Measurements from ENCODE around the gene NRG2. TPM values are rescaled to one million over a fixed set of nuclear protein-coding genes. Genes with fewer than 3 reads are reported as not detected.

NRG2 gene
- polyA plus RNA-seq, 2 of the 4 experiments (the other 2 are of a cell fraction): 1.0 to 1.1 TPM

DNA sequence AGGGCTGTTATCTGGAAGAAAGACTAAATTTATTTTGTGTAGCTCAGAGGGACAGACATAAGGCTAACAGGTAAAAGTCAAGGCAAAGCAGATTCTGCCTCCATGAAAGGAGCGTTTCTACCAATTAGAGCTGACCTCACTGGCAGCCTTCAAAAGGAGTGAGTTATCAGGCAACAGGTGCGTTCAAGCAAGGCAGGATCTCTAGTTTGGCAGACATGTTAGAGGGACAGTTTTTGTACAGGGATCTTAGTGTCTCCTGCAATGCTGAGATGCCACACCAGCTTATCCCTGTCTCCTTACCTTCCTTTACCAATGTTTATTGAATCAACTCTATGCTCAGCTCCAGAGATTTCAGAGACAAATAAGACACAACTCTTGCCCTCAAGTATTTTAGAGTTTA, 73.8 kb downstream of the NRG2 start:
- Histone ChIP-seq H3K4me1 (no peaks in the 10 kb centered on the region), H3K27ac (no peak overlapping the region), H3K4me2 (no peak overlapping the region), H3K4me3 (no peak overlapping the region), H3K9me3 (no peaks in the 10 kb centered on the region)
- POLR2A ChIA-PET: no interaction called here
- CTCF ChIA-PET: interaction anchor here (0.6 to 11.2 kb wide), 93 partner anchors 8 to 1751 kb away, joined by 3 to 361 read pairs (median 6); partner anchors contain the start of genes NRG2 and PSD2
- no peak for TF ChIP-seq KDM1A (IDR thresholded peaks at IDR 0.05; ENCODE audit: low read depth)
- TF ChIP-seq, protein P1, sequence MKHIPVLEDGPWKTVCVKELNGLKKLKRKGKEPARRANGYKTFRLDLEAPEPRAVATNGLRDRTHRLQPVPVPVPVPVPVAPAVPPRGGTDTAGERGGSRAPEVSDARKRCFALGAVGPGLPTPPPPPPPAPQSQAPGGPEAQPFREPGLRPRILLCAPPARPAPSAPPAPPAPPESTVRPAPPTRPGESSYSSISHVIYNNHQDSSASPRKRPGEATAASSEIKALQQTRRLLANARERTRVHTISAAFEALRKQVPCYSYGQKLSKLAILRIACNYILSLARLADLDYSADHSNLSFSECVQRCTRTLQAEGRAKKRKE (CRISPR knock-in tag; IDR thresholded peaks at IDR 0.05; ENCODE audit: low read depth): no peak
- no peak for TF ChIP-seq TFCP2L1 (CRISPR knock-in tag; IDR thresholded peaks at IDR 0.05)
- TF ChIP-seq, protein P2, sequence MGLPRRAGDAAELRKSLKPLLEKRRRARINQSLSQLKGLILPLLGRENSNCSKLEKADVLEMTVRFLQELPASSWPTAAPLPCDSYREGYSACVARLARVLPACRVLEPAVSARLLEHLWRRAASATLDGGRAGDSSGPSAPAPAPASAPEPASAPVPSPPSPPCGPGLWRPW (IDR thresholded peaks at IDR 0.05): no peak
- TF ChIP-seq FOSL2 (IDR thresholded peaks at IDR 0.05): no peak
- TF ChIP-seq FOSL2 (CRISPR knock-in tag; IDR thresholded peaks at IDR 0.05): no peak
- TF ChIP-seq, protein P3, sequence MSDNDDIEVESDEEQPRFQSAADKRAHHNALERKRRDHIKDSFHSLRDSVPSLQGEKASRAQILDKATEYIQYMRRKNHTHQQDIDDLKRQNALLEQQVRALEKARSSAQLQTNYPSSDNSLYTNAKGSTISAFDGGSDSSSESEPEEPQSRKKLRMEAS (IDR thresholded peaks at IDR 0.05): no peak
- TF ChIP-seq CHD4 (IDR thresholded peaks at IDR 0.05; ENCODE audit: borderline replicate concordance): no peak
- TF ChIP-seq PHF8 (IDR thresholded peaks at IDR 0.05; ENCODE audit: borderline replicate concordance, low read depth): no peak
- no peak for TF ChIP-seq HEYL (CRISPR knock-in tag; IDR thresholded peaks at IDR 0.05)
- TF ChIP-seq TP53 (CRISPR knock-in tag; IDR thresholded peaks at IDR 0.05): no peak
- no peak for TF ChIP-seq RNF2 (IDR thresholded peaks at IDR 0.05; ENCODE audit: borderline replicate concordance, low read depth)
- no peak for TF ChIP-seq CBX2 (IDR thresholded peaks at IDR 0.05; ENCODE audit: borderline replicate concordance, low read depth)
- TF ChIP-seq, protein P4, sequence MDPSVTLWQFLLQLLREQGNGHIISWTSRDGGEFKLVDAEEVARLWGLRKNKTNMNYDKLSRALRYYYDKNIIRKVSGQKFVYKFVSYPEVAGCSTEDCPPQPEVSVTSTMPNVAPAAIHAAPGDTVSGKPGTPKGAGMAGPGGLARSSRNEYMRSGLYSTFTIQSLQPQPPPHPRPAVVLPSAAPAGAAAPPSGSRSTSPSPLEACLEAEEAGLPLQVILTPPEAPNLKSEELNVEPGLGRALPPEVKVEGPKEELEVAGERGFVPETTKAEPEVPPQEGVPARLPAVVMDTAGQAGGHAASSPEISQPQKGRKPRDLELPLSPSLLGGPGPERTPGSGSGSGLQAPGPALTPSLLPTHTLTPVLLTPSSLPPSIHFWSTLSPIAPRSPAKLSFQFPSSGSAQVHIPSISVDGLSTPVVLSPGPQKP (IDR thresholded peaks at IDR 0.05; ENCODE audit: low read depth, low read length): no peak
- no peak for TF ChIP-seq HOXB5 (CRISPR knock-in tag; IDR thresholded peaks at IDR 0.05)
- no peak for TF ChIP-seq ZNF302 (CRISPR knock-in tag; IDR thresholded peaks at IDR 0.05)
- TF ChIP-seq JUN (IDR thresholded peaks at IDR 0.05): no peak
- WGBS (ENCODE audit: missing lambda C conversion rate): 52% methylated on average over 2 of the region's 2 CpGs
- FAIRE-seq: no peak
- DNase-seq (ENCODE audit: low read depth in 1 of 2, low spot score in 1 of 2): no peak
- no peak for ATAC-seq

DNA sequence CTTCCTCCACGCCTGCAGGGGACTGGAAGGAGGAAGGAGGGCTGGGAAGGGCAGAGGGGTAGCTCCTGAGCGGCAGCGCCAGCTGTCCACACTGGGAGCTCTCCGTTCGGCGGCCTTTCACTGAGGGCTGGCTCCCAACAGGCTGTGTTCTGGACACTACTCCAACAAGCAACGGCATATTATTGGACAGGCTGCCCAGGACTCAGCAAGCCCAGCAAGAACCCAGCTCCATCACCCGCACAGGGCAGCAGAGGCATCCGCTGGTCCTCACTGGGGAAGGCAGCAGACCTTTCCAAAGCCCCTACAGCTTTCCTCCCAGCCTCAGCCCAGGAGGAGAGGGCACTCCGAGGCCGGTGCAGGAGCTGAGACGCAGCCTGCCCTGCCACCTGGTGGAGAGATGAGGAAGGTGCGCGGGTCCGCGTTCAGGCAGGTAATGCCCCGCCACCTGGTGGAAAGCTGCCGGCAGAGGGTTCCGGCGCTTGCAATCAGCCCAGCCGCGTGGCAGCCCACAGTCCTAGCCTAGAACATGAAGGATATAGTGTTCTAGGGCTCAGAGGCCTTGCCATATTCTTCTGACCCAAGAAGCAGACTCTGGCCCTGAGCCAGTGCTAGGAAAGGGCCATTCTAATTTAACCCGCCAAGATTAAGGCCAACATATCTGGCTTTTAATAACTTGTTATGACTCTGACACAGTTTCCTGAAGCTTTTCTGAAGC, 74.4 kb downstream of the NRG2 start:
- no peak overlapping the region for H3K4me2 ChIP-seq
- TF ChIP-seq FOXS1 (CRISPR knock-in tag; IDR thresholded peaks at IDR 0.05): no peak
- TF ChIP-seq SMC3 (IDR thresholded peaks at IDR 0.05): peak; percentile 96
- no peak for TF ChIP-seq CEBPB (IDR thresholded peaks at IDR 0.05)
- no peak for TF ChIP-seq HDAC2 (IDR thresholded peaks at IDR 0.05)
- no peak for TF ChIP-seq POLR2AphosphoS2 (conservative IDR thresholded peaks at IDR 0.05; ENCODE audit: low read length)
- 0 out of 2 replicates have a peak, but pooled peaks have one; percentile 40 for TF ChIP-seq MAZ (IDR thresholded peaks at IDR 0.05; ENCODE audit: borderline replicate concordance, low read depth, low read length)
- TF ChIP-seq, protein P2 (IDR thresholded peaks at IDR 0.05): no peak
- TF ChIP-seq RFX5 (IDR thresholded peaks at IDR 0.05): no peak
- no peak for TF ChIP-seq EHF (CRISPR knock-in tag; IDR thresholded peaks at IDR 0.05)
- peak; percentile 90 to 94 for TF ChIP-seq RAD21 (conservative IDR thresholded peaks at IDR 0.05 in 1 of 2, IDR thresholded peaks at IDR 0.05 in 1 of 2)
- TF ChIP-seq, protein P3 (IDR thresholded peaks at IDR 0.05): peak; percentile 82
- TF ChIP-seq MYC (IDR thresholded peaks at IDR 0.05; ENCODE audit: borderline replicate concordance, low read length): 0 out of 2 replicates have a peak, but pooled peaks have one; percentile 67
- no peak for TF ChIP-seq EP300 (IDR thresholded peaks at IDR 0.05)
- TF ChIP-seq, protein P5, sequence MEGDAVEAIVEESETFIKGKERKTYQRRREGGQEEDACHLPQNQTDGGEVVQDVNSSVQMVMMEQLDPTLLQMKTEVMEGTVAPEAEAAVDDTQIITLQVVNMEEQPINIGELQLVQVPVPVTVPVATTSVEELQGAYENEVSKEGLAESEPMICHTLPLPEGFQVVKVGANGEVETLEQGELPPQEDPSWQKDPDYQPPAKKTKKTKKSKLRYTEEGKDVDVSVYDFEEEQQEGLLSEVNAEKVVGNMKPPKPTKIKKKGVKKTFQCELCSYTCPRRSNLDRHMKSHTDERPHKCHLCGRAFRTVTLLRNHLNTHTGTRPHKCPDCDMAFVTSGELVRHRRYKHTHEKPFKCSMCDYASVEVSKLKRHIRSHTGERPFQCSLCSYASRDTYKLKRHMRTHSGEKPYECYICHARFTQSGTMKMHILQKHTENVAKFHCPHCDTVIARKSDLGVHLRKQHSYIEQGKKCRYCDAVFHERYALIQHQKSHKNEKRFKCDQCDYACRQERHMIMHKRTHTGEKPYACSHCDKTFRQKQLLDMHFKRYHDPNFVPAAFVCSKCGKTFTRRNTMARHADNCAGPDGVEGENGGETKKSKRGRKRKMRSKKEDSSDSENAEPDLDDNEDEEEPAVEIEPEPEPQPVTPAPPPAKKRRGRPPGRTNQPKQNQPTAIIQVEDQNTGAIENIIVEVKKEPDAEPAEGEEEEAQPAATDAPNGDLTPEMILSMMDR (IDR thresholded peaks at IDR 0.05): peak; percentile 98
- ATAC-seq: peak; percentile 97 to 99
- H3K4me1 ChIP-seq: no peaks in the 10 kb centered on the region
- no peak overlapping the region for H3K4me3 ChIP-seq
- ChIA-PET POLR2A (interaction anchor here (0.5 kb wide), 1 partner anchor 185 kb away, joined by 5 read pairs; no protein-coding TSS in a partner anchor), CTCF (interaction anchor here (0.6 to 11.2 kb wide), 103 partner anchors 8 to 1750 kb away, joined by 3 to 361 read pairs (median 6); partner anchors contain the start of genes NRG2 and PSD2)
- 4% methylated on average over 17 of the region's 23 CpGs for WGBS (ENCODE audit: missing lambda C conversion rate)
- peak; percentile 32 for FAIRE-seq
- peak; percentile 81 to 90 for DNase-seq (ENCODE audit: low read depth in 1 of 2, low spot score in 1 of 2)
- no peaks in the 10 kb centered on the region for H3K9me3 ChIP-seq
- no peak overlapping the region for H3K27ac ChIP-seq

All from A549 (cell line).